ENCODE data around the gene LDLRAD4. TPM values are rescaled to one million over a fixed set of nuclear protein-coding genes. Genes with fewer than 3 reads are reported as not detected.

Gene LDLRAD4
- total and polyA plus RNA-seq, 9 of the 15 experiments (the other 6 are each of a cell fraction or from before 2014, with no cell fraction given) = 0.01 TPM; not detected in 8

DNA sequence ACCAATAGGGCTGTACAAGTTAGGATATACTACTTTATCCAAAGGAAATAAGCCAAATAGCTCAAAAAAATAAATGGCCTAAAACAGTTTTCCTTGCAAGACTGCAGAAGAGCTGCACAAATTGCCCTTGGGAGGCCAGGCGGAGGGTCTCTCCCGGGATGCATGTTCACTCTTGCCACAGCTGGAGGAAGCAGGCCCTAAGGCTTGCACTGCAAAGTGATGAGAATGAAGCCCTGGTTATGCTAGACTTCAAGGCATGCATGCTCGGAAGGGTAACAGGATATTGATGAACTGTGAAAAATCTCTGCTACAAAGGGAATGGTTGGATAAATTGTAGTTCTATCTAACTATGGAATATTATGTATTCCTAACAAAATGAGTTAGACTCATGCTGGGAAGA lies 27.5 kb upstream of the LDLRAD4 start:
- H3K9ac ChIP-seq (ENCODE audit: insufficient read depth in 1 of 2, low read depth in 2 of 2, low read length in 2 of 2) = no peak overlapping the region
- H3K9me3 ChIP-seq (replicated peaks; ENCODE audit: control insufficient read depth, insufficient read depth, low read depth, low read length) = no peaks in the 10 kb centered on the region
- intact Hi-C loops (cut with micrococcal nuclease) (no loop called here), in situ Hi-C loops (cut with MboI) (no loop called here)
- FAIRE-seq = no peak
- H3K4me2 ChIP-seq (ENCODE audit: insufficient read depth, low read length) = no peak overlapping the region
- TF ChIP-seq FOXK2 (conservative IDR thresholded peaks at IDR 0.05 in 1 of 2, IDR thresholded peaks at IDR 0.05 in 1 of 2; ENCODE audit: low read depth in 2 of 2) = no peak
- no peak for TF ChIP-seq SMAD4 (CRISPR knock-in tag; conservative IDR thresholded peaks at IDR 0.05)
- TF ChIP-seq CREM (IDR thresholded peaks at IDR 0.05; ENCODE audit: low read depth) = no peak
- no peak for TF ChIP-seq ZNF589 (CRISPR knock-in tag; IDR thresholded peaks at IDR 0.05; ENCODE audit: low read depth)
- TF ChIP-seq, protein P1, sequence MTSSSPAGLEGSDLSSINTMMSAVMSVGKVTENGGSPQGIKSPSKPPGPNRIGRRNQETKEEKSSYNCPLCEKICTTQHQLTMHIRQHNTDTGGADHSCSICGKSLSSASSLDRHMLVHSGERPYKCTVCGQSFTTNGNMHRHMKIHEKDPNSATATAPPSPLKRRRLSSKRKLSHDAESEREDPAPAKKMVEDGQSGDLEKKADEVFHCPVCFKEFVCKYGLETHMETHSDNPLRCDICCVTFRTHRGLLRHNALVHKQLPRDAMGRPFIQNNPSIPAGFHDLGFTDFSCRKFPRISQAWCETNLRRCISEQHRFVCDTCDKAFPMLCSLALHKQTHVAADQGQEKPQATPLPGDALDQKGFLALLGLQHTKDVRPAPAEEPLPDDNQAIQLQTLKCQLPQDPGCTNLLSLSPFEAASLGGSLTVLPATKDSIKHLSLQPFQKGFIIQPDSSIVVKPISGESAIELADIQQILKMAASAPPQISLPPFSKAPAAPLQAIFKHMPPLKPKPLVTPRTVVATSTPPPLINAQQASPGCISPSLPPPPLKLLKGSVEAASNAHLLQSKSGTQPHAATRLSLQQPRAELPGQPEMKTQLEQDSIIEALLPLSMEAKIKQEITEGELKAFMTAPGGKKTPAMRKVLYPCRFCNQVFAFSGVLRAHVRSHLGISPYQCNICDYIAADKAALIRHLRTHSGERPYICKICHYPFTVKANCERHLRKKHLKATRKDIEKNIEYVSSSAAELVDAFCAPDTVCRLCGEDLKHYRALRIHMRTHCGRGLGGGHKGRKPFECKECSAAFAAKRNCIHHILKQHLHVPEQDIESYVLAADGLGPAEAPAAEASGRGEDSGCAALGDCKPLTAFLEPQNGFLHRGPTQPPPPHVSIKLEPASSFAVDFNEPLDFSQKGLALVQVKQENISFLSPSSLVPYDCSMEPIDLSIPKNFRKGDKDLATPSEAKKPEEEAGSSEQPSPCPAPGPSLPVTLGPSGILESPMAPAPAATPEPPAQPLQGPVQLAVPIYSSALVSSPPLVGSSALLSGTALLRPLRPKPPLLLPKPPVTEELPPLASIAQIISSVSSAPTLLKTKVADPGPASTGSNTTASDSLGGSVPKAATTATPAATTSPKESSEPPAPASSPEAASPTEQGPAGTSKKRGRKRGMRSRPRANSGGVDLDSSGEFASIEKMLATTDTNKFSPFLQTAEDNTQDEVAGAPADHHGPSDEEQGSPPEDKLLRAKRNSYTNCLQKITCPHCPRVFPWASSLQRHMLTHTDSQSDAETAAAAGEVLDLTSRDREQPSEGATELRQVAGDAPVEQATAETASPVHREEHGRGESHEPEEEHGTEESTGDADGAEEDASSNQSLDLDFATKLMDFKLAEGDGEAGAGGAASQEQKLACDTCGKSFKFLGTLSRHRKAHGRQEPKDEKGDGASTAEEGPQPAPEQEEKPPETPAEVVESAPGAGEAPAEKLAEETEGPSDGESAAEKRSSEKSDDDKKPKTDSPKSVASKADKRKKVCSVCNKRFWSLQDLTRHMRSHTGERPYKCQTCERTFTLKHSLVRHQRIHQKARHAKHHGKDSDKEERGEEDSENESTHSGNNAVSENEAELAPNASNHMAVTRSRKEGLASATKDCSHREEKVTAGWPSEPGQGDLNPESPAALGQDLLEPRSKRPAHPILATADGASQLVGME (CRISPR knock-in tag; IDR thresholded peaks at IDR 0.05) = no peak
- TF ChIP-seq ETS2 (tag; IDR thresholded peaks at IDR 0.05; ENCODE audit: borderline replicate concordance, poor library complexity, severe bottlenecking) = no peak
- no peak overlapping the region for H3K4me3 ChIP-seq
- no peaks in the 10 kb centered on the region for H3K9me1 ChIP-seq (ENCODE audit: control insufficient read depth, insufficient read depth, low read length)
- CTCF ChIA-PET (ENCODE audit: low intra/inter-chr PET ratio) = no interaction called here
- H3K27me3 ChIP-seq (ENCODE audit: control insufficient read depth in 2 of 2, insufficient read depth in 2 of 2, low read length in 2 of 2) = peaks cover 8 to 16% of the 10 kb centered on the region in 2 experiments; a peak in 3 of 5 replicates
- H2AFZ ChIP-seq (ENCODE audit: low read depth, low read length) = no peak overlapping the region
- no peaks in the 10 kb centered on the region; a peak in 1 of 5 replicates for H3K4me1 ChIP-seq (replicated peaks in 1 of 2; ENCODE audit: control insufficient read depth in 2 of 2, insufficient read depth in 2 of 2, low read length in 2 of 2)
- no peaks in the 10 kb centered on the region for H3K36me3 ChIP-seq (ENCODE audit: control insufficient read depth, insufficient read depth, low read length)
- no peaks in the 10 kb centered on the region for H4K20me1 ChIP-seq (replicated peaks; ENCODE audit: control insufficient read depth, insufficient read depth, low read length)
- ATAC-seq = no peak
- POLR2A ChIA-PET = interaction anchor here (0.7 kb wide), 1 partner anchor 290 kb away, joined by 3 read pairs; no protein-coding TSS in a partner anchor
- BruUV-seq (replicated peaks) = no TSS peak
- 0% methylated on average over 3 of the region's 3 CpGs for WGBS (ENCODE audit: insufficient coverage, low coverage, missing lambda C conversion rate)
- H3K27ac ChIP-seq (ENCODE audit: extremely low read depth, low read depth, low read length) = no peak overlapping the region
- H3K79me2 ChIP-seq (ENCODE audit: control insufficient read depth, insufficient read depth, low read length) = no peaks in the 10 kb centered on the region
- no peak for DNase-seq (ENCODE audit: extremely low read depth in 1 of 4, low spot score in 3 of 4)

Data from K562 (cell line).